Measurements from ENCODE around the gene PRX. TPM values are rescaled to one million over a fixed set of nuclear protein-coding genes. Genes with fewer than 3 reads are reported as not detected.
"Not testable (repeated sequence)": the region's sequence is repeated elsewhere in the genome, so short reads cannot be mapped to it uniquely, and the experiment has no call there.

The PRX gene
- total RNA-seq, 2 donors from 2014 or later = 3.4 to 3.7 TPM

- ATAC-seq (replicated peaks in 1 of 2) (no peak), DNase-seq (no peak)
- Mint-ChIP-seq H3K4me3 (peak overlapping the region; percentile 99), H3K4me1 (ENCODE audit: low read depth) (peaks cover 16% of the 10 kb centered on the region), H3K36me3 (ENCODE audit: insufficient read depth in 2 of 2) (peaks cover 7% of the 10 kb centered on the region in 2 donors), H3K27me3 (ENCODE audit: low read depth) (no peaks in the 10 kb centered on the region), H3K27ac (no peak overlapping the region), H3K9me3 (no peaks in the 10 kb centered on the region)
Measured at GRCh38 chr19:40444825-40445312, 31.7 kb upstream of the PRX start.

- Mint-ChIP-seq H3K27ac (peak within 1 kb of the TSS; percentile 95), H3K4me3 (peak within 1 kb of the TSS; percentile 99), H3K9me3 (no peaks in the 10 kb centered on the region), H3K4me1 (ENCODE audit: low read depth) (peaks cover 16% of the 10 kb centered on the region), H3K36me3 (ENCODE audit: insufficient read depth in 2 of 2) (peaks cover 4 to 7% of the 10 kb centered on the region in 2 donors), H3K27me3 (ENCODE audit: low read depth) (no peaks in the 10 kb centered on the region)
- peak; percentile 76 to 77 for ATAC-seq (replicated peaks in 1 of 2)
- DNase-seq = peak; percentile 99
Measured at GRCh38 chr19:40444000-40444824, 31.0 kb upstream of the PRX start, which contains the start of gene SERTAD3. TSS of gene SERTAD3 (minus strand) at chr19:40444335. CDS start at chr19:40442080, 2,255 bp downstream.

GRCh38 chr19:40443131-40443999, 30.2 kb upstream of the PRX start:
- H3K27me3 Mint-ChIP-seq (ENCODE audit: low read depth) = no peaks in the 10 kb centered on the region
- peak overlapping the region; percentile 99 for H3K4me3 Mint-ChIP-seq
- peak; percentile 99 for DNase-seq
- peaks cover 4 to 7% of the 10 kb centered on the region in 2 donors for H3K36me3 Mint-ChIP-seq (ENCODE audit: insufficient read depth in 2 of 2)
- peaks cover 16% of the 10 kb centered on the region for H3K4me1 Mint-ChIP-seq (ENCODE audit: low read depth)
- no peaks in the 10 kb centered on the region for H3K9me3 Mint-ChIP-seq
- H3K27ac Mint-ChIP-seq = peak overlapping the region; percentile 95
- ATAC-seq (replicated peaks in 1 of 2) = peak; percentile 82 to 83

GRCh38 chr19:40442328-40443130, 29.4 kb upstream of the PRX start:
- Mint-ChIP-seq H3K4me3 (peak overlapping the region; percentile 99), H3K27me3 (ENCODE audit: low read depth) (no peaks in the 10 kb centered on the region), H3K9me3 (no peaks in the 10 kb centered on the region), H3K36me3 (ENCODE audit: insufficient read depth in 2 of 2) (peaks cover 4 to 7% of the 10 kb centered on the region in 2 donors), H3K4me1 (ENCODE audit: low read depth) (peaks cover 16% of the 10 kb centered on the region), H3K27ac (peak overlapping the region; percentile 95)
- DNase-seq = no peak
- ATAC-seq (replicated peaks in 1 of 2) = no peak

GRCh38 chr19:40441719-40442253, 28.6 kb upstream of the PRX start:
- Mint-ChIP-seq H3K4me3 (peak overlapping the region; percentile 99), H3K9me3 (no peaks in the 10 kb centered on the region), H3K36me3 (ENCODE audit: insufficient read depth in 2 of 2) (peaks cover 4 to 7% of the 10 kb centered on the region in 2 donors), H3K27ac (peak overlapping the region; percentile 95), H3K4me1 (ENCODE audit: low read depth) (peaks cover 16% of the 10 kb centered on the region), H3K27me3 (ENCODE audit: low read depth) (no peaks in the 10 kb centered on the region)
- DNase-seq (no peak), ATAC-seq (replicated peaks in 1 of 2) (no peak)

GRCh38 chr19:40438284-40438683, 25.1 kb upstream of the PRX start:
- ATAC-seq (replicated peaks in 1 of 2) = no peak
- H3K36me3 Mint-ChIP-seq (ENCODE audit: insufficient read depth in 2 of 2) = no peaks in the 10 kb centered on the region
- H3K4me3 Mint-ChIP-seq = no peak overlapping the region
- no peak overlapping the region for H3K27ac Mint-ChIP-seq
- no peak for DNase-seq
- H3K27me3 Mint-ChIP-seq (ENCODE audit: low read depth) = no peaks in the 10 kb centered on the region
- no peaks in the 10 kb centered on the region for H3K9me3 Mint-ChIP-seq
- H3K4me1 Mint-ChIP-seq (ENCODE audit: low read depth) = peaks cover 30% of the 10 kb centered on the region

GRCh38 chr19:40433391-40434216, 20.4 kb upstream of the PRX start:
- H3K4me3 Mint-ChIP-seq = peak overlapping the region; percentile 70 to 92
- peak; percentile 61 to 67 for DNase-seq
- no peaks in the 10 kb centered on the region for H3K27me3 Mint-ChIP-seq (ENCODE audit: low read depth)
- H3K36me3 Mint-ChIP-seq (ENCODE audit: insufficient read depth in 2 of 2) = no peaks in the 10 kb centered on the region
- H3K27ac Mint-ChIP-seq = peak overlapping the region; percentile 36
- peaks cover 26% of the 10 kb centered on the region for H3K4me1 Mint-ChIP-seq (ENCODE audit: low read depth)
- ATAC-seq (replicated peaks in 1 of 2) = peak; percentile 94 to 96
- no peaks in the 10 kb centered on the region for H3K9me3 Mint-ChIP-seq

GRCh38 chr19:40432760-40433159, 19.6 kb upstream of the PRX start:
- H3K36me3 Mint-ChIP-seq (ENCODE audit: insufficient read depth in 2 of 2); DNase-seq; H3K27me3 Mint-ChIP-seq (ENCODE audit: low read depth); ATAC-seq (replicated peaks in 1 of 2); H3K9me3 Mint-ChIP-seq: not testable (repeated sequence)
- Mint-ChIP-seq H3K27ac (peak overlapping the region; percentile 36), H3K4me3 (peak overlapping the region; percentile 70 to 92), H3K4me1 (ENCODE audit: low read depth) (peaks cover 26% of the 10 kb centered on the region)

GRCh38 chr19:40431698-40432097, 18.5 kb upstream of the PRX start:
- no peaks in the 10 kb centered on the region for H3K27me3 Mint-ChIP-seq (ENCODE audit: low read depth)
- ATAC-seq (replicated peaks in 1 of 2) (no peak), DNase-seq (no peak)
- no peaks in the 10 kb centered on the region for H3K9me3 Mint-ChIP-seq
- no peaks in the 10 kb centered on the region for H3K36me3 Mint-ChIP-seq (ENCODE audit: insufficient read depth in 2 of 2)
- H3K27ac Mint-ChIP-seq = no peak overlapping the region
- H3K4me3 Mint-ChIP-seq = peak overlapping the region in 1 of 2 donors; percentile 20
- H3K4me1 Mint-ChIP-seq (ENCODE audit: low read depth) = peaks cover 26% of the 10 kb centered on the region

- H3K36me3 Mint-ChIP-seq (ENCODE audit: insufficient read depth in 2 of 2); DNase-seq; H3K27me3 Mint-ChIP-seq (ENCODE audit: low read depth); ATAC-seq (replicated peaks in 1 of 2); H3K9me3 Mint-ChIP-seq; H3K27ac Mint-ChIP-seq; H3K4me3 Mint-ChIP-seq: not testable (repeated sequence)
- H3K4me1 Mint-ChIP-seq (ENCODE audit: low read depth) = peaks cover 24% of the 10 kb centered on the region
Measured at GRCh38 chr19:40430242-40430641, 17.1 kb upstream of the PRX start.

GRCh38 chr19:40428197-40428596, 15.0 kb upstream of the PRX start:
- not testable (repeated sequence) for H3K9me3 Mint-ChIP-seq; H3K27ac Mint-ChIP-seq; ATAC-seq (replicated peaks in 1 of 2); H3K27me3 Mint-ChIP-seq (ENCODE audit: low read depth); H3K4me3 Mint-ChIP-seq; DNase-seq; H3K36me3 Mint-ChIP-seq (ENCODE audit: insufficient read depth in 2 of 2)
- peaks cover 22% of the 10 kb centered on the region for H3K4me1 Mint-ChIP-seq (ENCODE audit: low read depth)
